ENCODE results near the gene ASIC2. TPM values are rescaled to one million over a fixed set of nuclear protein-coding genes. Genes with fewer than 3 reads are reported as not detected.

The ASIC2 gene
- total RNA-seq, 1 experiment from 2014 or later, result not detected

DNA sequence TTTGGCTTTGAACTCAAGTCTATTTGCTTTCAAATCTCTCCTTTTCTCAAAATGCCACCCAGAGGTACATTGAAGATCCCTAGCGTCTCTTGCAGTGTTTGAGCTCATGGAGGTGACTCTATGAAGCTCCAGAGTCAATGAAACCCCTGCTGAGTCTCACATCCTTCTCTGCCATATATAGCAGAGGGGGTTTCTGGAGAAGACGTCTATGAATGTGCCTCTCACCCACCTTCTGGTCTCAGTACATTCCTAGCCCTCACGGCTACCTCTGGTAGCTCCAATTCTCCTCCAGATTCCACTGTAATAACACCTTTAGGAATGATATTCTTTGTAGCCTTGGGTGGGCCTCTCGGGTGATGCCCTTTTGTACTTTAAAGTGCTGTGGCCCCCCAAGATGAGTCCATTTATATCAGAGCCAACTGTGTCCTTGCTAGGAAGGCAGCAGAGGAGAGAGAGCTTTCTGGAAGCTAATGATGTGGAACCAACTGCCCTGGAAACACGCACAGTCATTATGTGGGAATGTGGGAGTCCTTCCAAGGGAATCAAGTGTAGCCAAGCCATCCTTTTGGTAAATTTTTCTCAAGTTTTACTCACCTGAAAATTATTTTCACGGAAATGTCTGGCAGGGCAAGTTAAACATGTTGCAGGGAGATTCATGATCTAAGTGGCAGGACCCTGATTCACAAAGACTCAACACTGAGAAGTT is 123.4 kb downstream of the ASIC2 start:
- Histone ChIP-seq H3K27me3 (no peaks in the 10 kb centered on the region), H3K9me3 (no peaks in the 10 kb centered on the region), H3K4me3 (no peak overlapping the region), H3K36me3 (no peaks in the 10 kb centered on the region)
- peak; percentile 40 for DNase-seq

DNA sequence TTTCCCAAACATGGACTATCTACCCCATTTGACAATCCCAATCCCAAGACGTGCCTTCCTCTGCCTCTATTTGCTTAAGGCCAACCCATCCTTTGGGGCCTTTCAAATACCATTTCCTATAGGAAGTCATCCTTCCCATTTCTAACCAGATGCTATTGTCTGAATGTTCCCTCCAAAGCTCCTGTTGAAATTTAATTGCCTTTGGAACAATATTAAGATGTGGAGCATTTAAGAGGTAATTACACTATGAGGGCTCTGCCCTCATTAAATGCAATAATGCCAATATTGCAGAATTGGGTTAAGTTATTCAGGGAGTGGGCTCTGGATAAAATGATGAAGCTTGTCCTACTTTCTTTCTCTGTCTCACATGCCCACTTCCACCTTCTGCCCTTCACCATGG is 125.4 kb downstream of the ASIC2 start:
- Histone ChIP-seq H3K27me3 (no peaks in the 10 kb centered on the region), H3K9me3 (no peaks in the 10 kb centered on the region), H3K36me3 (no peaks in the 10 kb centered on the region), H3K4me3 (no peak overlapping the region)
- no peak for DNase-seq

DNA sequence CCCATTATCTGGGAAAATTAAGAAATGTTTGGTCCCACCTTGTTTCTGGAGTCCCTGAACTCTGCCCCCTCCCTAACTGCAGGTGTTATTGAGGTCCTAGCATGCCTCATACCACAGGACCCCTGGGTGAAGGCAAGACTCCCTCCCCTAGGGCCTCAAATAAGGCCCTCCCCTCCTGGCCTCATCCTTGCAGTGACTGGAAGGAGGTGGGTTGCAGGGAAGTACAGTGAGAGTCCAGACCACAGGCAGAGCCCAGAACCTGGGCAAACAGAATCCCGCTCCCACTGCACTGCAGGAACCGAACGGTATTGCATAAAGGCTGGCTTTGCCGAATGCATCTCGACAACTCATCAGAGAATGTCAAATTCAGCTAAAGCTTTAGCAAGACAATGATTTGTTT is 126.6 kb downstream of the ASIC2 start:
- H3K9me3 ChIP-seq, result no peaks in the 10 kb centered on the region
- DNase-seq, result no peak
- H3K4me3 ChIP-seq, result no peak overlapping the region
- no peaks in the 10 kb centered on the region for H3K36me3 ChIP-seq
- no peaks in the 10 kb centered on the region for H3K27me3 ChIP-seq

DNA sequence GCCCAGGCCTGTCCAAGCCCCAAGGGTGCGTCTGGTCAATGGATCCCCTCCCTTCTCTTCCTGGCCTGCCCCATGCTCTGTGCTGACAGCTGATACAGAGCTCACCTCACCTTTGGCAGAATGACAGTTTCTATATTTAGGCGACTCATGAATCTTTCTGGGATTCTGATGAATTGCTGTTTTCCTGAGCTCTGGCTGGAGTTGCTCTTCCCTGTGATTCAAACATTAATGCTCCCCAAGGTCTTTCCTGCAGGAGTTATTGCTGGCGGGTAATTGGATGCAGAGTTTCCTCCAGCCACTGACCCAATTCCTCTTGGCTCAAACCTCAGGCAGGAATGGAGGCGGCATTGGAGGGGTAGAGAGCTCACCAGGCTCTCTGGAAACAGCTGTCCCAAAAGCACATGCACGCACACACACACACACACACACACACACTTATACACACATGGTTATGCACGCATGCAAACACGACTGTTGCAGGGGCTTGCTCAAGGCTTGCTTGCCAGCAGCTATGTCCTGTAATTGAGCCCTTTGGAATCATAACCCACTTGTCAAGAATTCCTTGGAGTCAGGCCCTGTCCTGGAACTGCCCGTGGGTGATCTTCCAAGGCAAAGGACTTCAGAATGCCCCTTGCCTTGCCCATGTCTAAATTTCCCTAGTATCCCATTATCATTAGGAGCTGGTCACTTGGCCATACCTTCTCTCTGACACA is 128.8 kb downstream of the ASIC2 start:
- Histone ChIP-seq H3K9me3 (no peaks in the 10 kb centered on the region), H3K36me3 (no peaks in the 10 kb centered on the region), H3K4me3 (no peak overlapping the region), H3K27me3 (no peaks in the 10 kb centered on the region)
- no peak for DNase-seq

DNA sequence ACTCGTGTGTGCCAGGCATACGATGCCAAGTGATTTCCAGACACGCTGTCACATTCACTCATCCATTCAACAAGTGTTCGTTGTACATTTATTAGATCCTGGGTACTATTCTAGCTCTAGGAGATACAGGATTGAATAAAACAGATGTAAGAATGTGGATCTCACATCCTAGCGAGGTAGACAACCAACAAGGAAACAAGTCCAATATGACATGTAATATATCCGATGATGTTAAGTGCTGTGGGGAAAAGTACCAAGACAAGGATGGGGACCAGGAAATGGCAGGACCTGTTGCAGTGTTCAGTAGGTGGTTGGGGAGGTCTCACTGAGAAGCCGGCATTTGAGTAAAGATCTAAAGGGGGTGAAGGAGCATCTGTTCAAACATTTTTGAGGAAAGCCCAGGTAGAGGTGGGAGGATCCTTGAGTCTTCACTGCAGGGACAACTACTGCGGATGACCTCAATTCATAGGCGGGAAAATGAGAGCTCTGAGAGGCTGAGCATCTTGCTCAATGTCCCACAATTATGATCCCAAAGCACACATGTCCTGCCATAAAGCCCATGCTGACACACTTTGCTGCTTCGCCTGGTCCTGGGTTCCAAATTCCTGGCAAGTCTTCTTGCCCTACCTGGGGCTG is 129.4 kb downstream of the ASIC2 start:
- H3K27me3 ChIP-seq, result peaks cover 4% of the 10 kb centered on the region; the same call in 1 of the 2 replicates
- no peak for DNase-seq

DNA sequence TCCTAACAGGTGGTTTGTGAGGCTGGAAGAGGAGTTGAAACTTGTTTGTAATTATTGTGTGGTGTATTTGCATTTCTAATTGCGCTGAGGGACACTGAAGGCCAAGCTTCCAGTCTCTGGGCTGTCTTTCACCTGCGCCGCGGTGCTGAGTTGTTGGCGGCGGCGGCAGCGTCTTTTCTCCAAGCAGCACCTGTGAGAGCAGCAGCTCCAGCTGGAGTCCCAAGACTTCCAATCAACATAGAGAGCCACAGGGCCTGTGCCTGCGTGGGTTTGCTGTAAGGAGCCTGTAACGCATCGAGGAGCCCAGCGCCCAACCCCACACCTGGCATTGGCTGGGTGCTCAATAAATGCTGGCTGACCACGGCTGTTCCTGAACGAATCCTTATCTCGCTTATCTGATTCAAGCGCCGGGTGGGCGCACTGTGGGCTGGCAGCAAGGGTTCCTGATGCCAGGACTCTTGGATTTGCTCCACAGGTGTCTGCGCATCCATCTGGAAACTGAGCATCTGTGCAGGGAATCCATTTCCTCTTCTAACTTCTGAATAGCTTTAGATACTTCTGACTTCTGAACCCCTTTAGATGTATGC is 138.1 kb downstream of the ASIC2 start:
- no peaks in the 10 kb centered on the region for H3K36me3 ChIP-seq
- DNase-seq, result no peak

More for the DNA sequence above, 129.4 kb downstream of the ASIC2 start:
- no peaks in the 10 kb centered on the region for H3K36me3 ChIP-seq
- H3K9me3 ChIP-seq, result no peaks in the 10 kb centered on the region
- H3K4me3 ChIP-seq, result no peak overlapping the region

DNA sequence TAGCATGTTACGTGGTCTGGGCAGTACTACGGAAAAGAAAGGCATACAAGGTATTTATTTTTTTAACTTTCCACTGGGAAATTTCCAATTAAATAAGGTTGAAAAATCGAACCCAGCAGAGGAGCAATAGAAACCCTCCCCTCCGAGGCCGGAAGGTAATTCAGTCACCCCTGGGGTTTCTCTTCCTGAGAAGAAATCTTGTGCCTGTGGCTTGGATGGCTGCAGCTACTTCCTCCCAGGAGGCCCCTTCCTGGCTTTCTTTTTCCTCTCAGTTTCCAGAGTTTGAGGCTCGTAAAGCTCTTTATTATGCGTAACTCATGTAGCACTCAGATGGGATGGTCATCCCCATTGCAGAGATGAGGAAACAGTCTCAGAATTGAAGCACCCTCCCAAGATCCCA is 140.3 kb downstream of the ASIC2 start:
- no peak overlapping the region for H3K4me3 ChIP-seq
- no peak for DNase-seq
- H3K27me3 ChIP-seq, result no peaks in the 10 kb centered on the region
- H3K36me3 ChIP-seq, result no peaks in the 10 kb centered on the region
- H3K9me3 ChIP-seq, result no peaks in the 10 kb centered on the region

More for the DNA sequence above, 138.1 kb downstream of the ASIC2 start:
- Histone ChIP-seq H3K9me3 (no peaks in the 10 kb centered on the region), H3K27me3 (peaks cover 4% of the 10 kb centered on the region; the same call in 1 of the 2 replicates), H3K4me3 (no peak overlapping the region)

DNA sequence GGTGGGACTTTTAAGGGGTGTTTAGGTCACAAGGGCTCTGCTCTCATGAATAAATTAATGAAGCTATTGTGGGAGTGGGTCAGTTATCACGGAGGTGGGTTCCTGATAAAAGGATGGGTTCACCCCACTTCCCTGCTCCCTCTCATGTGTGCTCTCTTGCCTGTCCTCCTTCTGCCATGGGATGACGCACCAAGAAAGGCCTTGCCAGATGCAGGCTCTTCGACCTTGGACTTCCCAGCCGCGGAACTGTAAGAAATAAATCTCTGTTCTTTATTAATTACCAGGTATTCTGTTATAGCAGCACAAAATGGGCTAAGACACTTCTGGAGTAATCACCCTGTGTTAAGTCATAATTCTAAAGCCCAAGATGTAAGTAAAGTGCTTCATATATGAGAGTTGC is 141.5 kb downstream of the ASIC2 start:
- H3K27me3 ChIP-seq, result no peaks in the 10 kb centered on the region
- H3K4me3 ChIP-seq, result no peak overlapping the region
- no peak for DNase-seq
- H3K9me3 ChIP-seq, result no peaks in the 10 kb centered on the region
- no peaks in the 10 kb centered on the region for H3K36me3 ChIP-seq

DNA sequence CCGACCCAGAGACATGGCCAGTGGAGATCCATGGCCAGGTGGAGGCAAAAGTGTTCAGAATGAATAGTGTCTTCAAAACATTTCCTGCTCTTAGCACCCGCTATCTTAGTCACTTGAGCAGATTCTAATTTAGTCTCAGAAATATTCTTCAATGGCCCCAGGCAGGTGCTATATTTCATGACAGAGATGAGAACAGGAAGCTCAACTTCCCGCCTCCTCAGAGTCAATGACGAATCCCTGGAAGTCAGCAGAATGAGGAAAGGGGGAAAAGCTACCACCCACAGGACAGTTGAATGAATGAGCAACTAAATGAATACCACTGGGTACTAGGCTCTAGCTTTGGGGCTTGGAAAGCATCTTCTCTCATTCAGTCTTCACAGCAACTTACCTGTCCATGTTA is 147.2 kb downstream of the ASIC2 start:
- no peak overlapping the region for H3K4me3 ChIP-seq
- no peaks in the 10 kb centered on the region for H3K9me3 ChIP-seq
- H3K36me3 ChIP-seq, result no peaks in the 10 kb centered on the region
- no peaks in the 10 kb centered on the region for H3K27me3 ChIP-seq
- no peak for DNase-seq

DNA sequence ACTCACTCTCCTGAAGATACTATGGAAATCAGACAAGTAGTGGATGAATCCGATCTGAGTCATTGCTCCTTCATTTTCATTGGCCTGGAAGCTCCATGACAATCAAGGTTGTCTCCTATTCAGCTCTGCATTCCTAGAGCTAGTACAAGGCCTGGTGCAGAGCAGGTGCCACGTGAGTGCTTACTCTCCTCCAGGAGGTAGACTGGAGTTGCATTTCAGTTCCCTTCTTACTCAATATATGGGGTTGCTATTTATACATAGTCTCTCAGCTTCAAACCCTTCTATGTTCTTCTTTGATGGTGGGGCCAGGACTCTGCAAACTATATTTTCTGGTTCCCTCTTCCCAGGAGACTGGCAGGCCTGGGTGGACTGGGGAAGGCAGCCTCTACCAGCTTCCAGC is 148.3 kb downstream of the ASIC2 start:
- Histone ChIP-seq H3K36me3 (no peaks in the 10 kb centered on the region), H3K27me3 (no peaks in the 10 kb centered on the region), H3K4me3 (no peak overlapping the region), H3K9me3 (no peaks in the 10 kb centered on the region)
- no peak for DNase-seq

DNA sequence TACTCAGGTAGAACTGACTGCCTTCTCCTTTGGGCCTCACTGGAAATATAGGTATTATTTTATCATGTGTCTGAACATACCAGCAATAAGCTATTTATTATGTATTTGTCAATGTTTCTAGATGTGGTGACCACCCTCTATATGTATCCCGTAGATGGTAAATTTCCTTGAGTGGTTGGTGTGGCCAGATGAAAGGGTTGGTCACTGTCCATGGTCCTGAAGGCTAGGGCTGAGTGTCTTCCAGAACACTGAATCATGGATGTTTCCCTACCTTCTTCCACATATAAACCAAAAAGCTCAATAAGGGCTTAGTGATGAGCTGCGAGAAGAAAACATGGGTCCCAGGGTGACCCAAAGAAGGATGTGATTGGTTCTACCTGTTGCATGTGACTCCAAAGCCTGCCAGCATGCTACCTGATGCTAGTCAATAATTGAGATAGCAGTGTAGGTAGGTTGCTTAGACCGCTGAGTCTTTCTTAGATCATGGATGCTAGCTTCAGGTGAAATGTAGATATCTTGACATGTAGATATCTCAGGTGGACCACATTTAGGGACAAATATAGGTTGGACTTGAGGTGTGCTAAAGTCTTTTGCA is 150.3 kb downstream of the ASIC2 start:
- Histone ChIP-seq H3K36me3 (no peaks in the 10 kb centered on the region), H3K27me3 (no peaks in the 10 kb centered on the region), H3K4me3 (no peak overlapping the region), H3K9me3 (no peaks in the 10 kb centered on the region)
- DNase-seq, result no peak

DNA sequence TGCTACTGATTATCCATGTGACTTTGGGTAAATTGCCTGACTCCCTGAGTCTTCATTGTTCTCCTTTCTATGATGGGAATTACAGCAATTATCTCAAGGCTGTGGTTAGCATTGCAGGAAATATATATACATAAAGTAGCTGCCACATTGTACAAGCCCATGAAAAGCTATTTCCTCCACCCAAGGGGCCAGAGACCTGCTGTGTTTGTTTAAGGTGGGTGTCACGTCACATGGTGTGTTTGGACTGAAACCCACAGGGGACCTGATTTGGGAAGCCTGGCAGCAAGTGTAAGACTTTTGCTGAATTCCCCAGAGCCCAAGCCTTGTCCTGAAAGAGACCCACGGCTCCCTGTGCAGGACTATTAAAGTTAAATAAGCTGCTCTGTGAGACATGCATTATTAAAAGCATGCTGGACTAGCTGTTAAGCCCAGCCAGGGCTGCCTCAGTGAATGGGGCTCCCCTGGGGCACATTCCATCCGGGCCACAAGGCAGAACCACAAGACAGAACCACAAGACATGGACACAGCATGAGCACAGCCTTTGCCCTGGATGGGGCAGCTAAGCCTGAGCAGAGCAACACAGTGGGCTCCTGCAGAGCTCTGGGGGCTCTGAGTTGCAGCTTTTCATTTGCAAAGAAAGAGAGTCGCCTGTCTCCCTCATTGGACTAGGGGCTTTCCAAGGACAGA is 152.5 kb downstream of the ASIC2 start:
- H3K9me3 ChIP-seq, result no peaks in the 10 kb centered on the region
- H3K4me3 ChIP-seq, result no peak overlapping the region
- DNase-seq, result no peak

DNA sequence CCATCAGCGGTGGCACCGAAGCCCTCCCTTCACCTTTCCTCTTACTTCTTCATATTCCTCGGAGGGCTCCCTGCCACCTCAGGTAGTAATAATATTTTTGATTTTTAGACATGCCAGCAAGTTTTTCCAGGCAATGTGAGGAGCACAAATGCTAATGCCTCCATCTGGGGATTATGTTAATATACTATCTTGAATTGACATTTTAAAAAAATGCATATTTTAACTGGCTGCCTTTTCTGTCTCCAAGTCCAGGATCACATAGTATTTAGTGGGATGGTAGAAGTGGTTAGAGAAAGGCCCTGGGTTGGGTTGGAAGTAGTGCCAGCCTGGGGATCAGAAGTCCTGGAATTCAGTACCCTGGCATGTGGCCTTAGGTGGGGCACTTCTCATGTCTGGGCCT is 154.5 kb downstream of the ASIC2 start:
- H3K36me3 ChIP-seq, result no peaks in the 10 kb centered on the region
- H3K4me3 ChIP-seq, result no peak overlapping the region
- no peaks in the 10 kb centered on the region for H3K9me3 ChIP-seq
- no peaks in the 10 kb centered on the region for H3K27me3 ChIP-seq
- DNase-seq, result no peak

More for the DNA sequence above, 152.5 kb downstream of the ASIC2 start:
- Histone ChIP-seq H3K27me3 (no peaks in the 10 kb centered on the region), H3K36me3 (no peaks in the 10 kb centered on the region)

DNA sequence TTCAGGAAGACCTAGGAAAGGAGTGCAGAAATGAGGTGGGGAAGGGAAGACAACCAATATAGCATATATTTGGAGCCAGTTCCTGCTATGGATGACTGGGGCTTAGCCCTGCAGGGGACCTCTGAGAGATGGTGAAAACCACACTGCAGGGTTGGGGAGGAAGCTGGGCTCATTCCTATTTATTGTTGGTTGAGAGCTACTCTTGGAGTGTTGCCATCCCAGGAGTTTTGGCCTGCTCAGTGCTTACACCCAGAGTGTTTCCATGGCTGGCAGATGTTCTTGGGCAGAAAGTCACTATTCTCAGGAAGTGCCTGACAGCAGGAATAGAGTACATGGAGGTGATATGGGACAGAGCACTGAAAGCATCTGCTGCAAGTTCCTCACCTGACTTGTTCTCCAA is 155.7 kb downstream of the ASIC2 start:
- peak; percentile 13 for DNase-seq
- H3K4me3 ChIP-seq, result no peak overlapping the region
- no peaks in the 10 kb centered on the region for H3K36me3 ChIP-seq
- no peaks in the 10 kb centered on the region for H3K9me3 ChIP-seq
- no peaks in the 10 kb centered on the region for H3K27me3 ChIP-seq

DNA sequence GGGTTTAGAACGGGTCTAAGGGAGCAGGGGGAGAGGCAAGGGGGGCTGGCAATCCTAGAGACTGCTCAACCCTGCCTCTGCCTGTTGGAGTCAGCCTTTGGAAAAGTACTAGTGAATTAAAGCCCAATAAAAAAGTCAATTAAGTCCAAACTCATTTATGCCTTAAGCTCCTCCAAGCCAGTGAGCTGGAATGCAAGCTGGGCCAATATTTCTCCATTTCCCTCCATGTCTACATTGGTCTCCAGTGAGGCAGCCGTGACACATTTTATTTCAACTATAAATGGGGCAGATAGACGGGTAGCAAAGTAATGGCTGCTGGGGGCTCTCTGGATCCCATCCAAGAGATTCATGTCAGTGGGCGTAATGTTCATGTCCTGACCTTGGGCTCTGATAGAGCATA is 157.4 kb downstream of the ASIC2 start:
- Histone ChIP-seq H3K36me3 (no peaks in the 10 kb centered on the region), H3K4me3 (no peak overlapping the region), H3K9me3 (no peaks in the 10 kb centered on the region), H3K27me3 (no peaks in the 10 kb centered on the region)
- no peak for DNase-seq

DNA sequence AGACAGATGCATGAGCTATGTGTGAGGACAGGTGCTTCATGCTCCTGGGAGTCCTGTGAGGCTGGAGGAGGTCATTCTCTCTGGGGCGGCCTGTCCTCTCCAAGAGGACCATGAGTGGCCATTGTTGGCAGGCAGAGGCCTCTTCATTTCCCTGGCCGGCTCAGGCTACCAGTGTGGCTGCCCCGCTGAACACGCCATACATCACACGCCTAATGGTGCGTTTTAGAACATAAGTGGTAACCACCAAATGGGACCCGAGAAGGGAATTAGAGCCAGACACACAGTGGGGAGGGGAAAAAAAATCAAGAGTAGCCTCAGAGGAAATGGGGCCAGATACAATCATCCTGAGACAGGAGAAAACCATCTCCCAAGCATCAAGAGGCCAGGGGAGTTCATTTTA is 161.5 kb downstream of the ASIC2 start:
- no peaks in the 10 kb centered on the region for H3K27me3 ChIP-seq
- no peaks in the 10 kb centered on the region for H3K36me3 ChIP-seq
- DNase-seq, result no peak
- H3K9me3 ChIP-seq, result no peaks in the 10 kb centered on the region
- no peak overlapping the region for H3K4me3 ChIP-seq
